Measurements from ENCODE around the gene THY1.

- TF ChIP-seq CTCF (IDR thresholded peaks at IDR 0.05) (no peak), POLR2AphosphoS5 (IDR thresholded peaks at IDR 0.05) (no peak)
Observed at GRCh38 chr11:119447664-119448242, 24.8 kb upstream of the THY1 start.

Data from prostate gland (tissue), 2 donors.